ENCODE data around the gene LHFPL6. TPM values are rescaled to one million over a fixed set of nuclear protein-coding genes. Genes with fewer than 3 reads are reported as not detected.

The LHFPL6 gene
- total and polyA plus RNA-seq, 2 experiments from 2014 or later: 7.8 to 9.5 TPM

- no peak overlapping the region for H3K27ac Mint-ChIP-seq
- no peak overlapping the region for H3K4me3 Mint-ChIP-seq
- no peaks in the 10 kb centered on the region for H3K36me3 ChIP-seq (ENCODE audit: insufficient read depth)
- no peaks in the 10 kb centered on the region for H4K20me1 ChIP-seq (replicated peaks; ENCODE audit: insufficient read depth)
- no peak overlapping the region for H3K27ac ChIP-seq (ENCODE audit: low read depth)
- no peak for DNase-seq (ENCODE audit: low spot score)
- H3K4me1 ChIP-seq (ENCODE audit: insufficient read depth): peaks cover 12% of the 10 kb centered on the region
- no peak overlapping the region for H3K4me3 ChIP-seq
- H3K9me3 Mint-ChIP-seq: peaks cover 4% of the 10 kb centered on the region; the same call in 2 of the 3 replicates
- no peaks in the 10 kb centered on the region for H3K27me3 ChIP-seq (ENCODE audit: insufficient read depth)
- H3K4me2 ChIP-seq: no peak overlapping the region
- ATAC-seq: no peak
- no peaks in the 10 kb centered on the region for H3K79me2 ChIP-seq (replicated peaks; ENCODE audit: insufficient read depth)
- no peaks in the 10 kb centered on the region for H3F3A ChIP-seq (replicated peaks; ENCODE audit: low read depth)
- no peak overlapping the region for H2AFZ ChIP-seq
- no peaks in the 10 kb centered on the region; the same call in 2 of the 3 replicates for H3K36me3 Mint-ChIP-seq (ENCODE audit: low read depth)
- peaks cover 5% of the 10 kb centered on the region for H3K27me3 Mint-ChIP-seq (ENCODE audit: insufficient read depth, low read depth, poor library complexity)
- TF ChIP-seq POLR2AphosphoS5 (IDR thresholded peaks at IDR 0.05; ENCODE audit: low read depth): no peak
- no peak for TF ChIP-seq STAT1 (IDR thresholded peaks at IDR 0.05; ENCODE audit: unreplicated experiment)
- no peak for TF ChIP-seq ZNF114 (CRISPR knock-in tag; IDR thresholded peaks at IDR 0.05)
- TF ChIP-seq EZH2 (IDR thresholded peaks at IDR 0.05; ENCODE audit: low read depth, unreplicated experiment): no peak
- no peaks in the 10 kb centered on the region for H3K9me2 ChIP-seq (ENCODE audit: insufficient read depth)
- H3K4me1 Mint-ChIP-seq: peaks cover 17% of the 10 kb centered on the region
These were observed 31.4 kb downstream of the LHFPL6 start for GRCh38 chr13:39571502-39572092.

DNA sequence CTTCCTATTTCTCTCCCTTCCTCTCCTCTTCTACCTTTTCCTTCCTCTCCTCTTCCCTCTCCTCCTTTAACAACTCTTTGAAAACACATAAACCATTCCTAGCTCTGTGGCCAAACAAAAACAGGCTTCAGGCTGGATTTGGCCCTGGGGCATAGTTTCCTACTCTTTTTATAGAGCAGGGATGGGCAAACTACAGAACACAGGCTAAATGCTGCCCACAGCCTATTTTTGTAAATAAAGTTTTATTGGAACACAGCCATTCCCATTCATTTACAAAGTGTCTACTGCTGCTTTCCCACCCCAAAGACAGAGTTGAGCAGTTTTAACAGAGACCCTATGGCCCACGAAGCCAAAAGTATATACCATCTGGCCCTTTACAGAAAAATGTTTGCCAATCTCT is 35.4 kb downstream of the LHFPL6 start:
- Mint-ChIP-seq H3K27ac (peak overlapping the region; percentile 49; the same call in 1 of the 2 replicates), H3K9me3 (peaks cover 4% of the 10 kb centered on the region; the same call in 2 of the 3 replicates), H3K27me3 (ENCODE audit: insufficient read depth, low read depth, poor library complexity) (peaks cover 5% of the 10 kb centered on the region), H3K4me3 (no peak overlapping the region), H3K4me1 (peaks cover 35% of the 10 kb centered on the region), H3K36me3 (ENCODE audit: low read depth) (no peaks in the 10 kb centered on the region; the same call in 2 of the 3 replicates)
- H3K27me3 ChIP-seq (ENCODE audit: insufficient read depth): no peaks in the 10 kb centered on the region
- no peaks in the 10 kb centered on the region for H3F3A ChIP-seq (replicated peaks; ENCODE audit: low read depth)
- no peak overlapping the region for H3K4me3 ChIP-seq
- DNase-seq (ENCODE audit: low spot score): no peak
- peaks cover 27% of the 10 kb centered on the region for H3K4me1 ChIP-seq (ENCODE audit: insufficient read depth)
- H4K20me1 ChIP-seq (replicated peaks; ENCODE audit: insufficient read depth): no peaks in the 10 kb centered on the region
- no peak for ATAC-seq
- no peaks in the 10 kb centered on the region for H3K36me3 ChIP-seq (ENCODE audit: insufficient read depth)
- no peaks in the 10 kb centered on the region for H3K9me2 ChIP-seq (ENCODE audit: insufficient read depth)
- peak overlapping the region; percentile 48; the same call in 1 of the 2 replicates for H2AFZ ChIP-seq
- no peak overlapping the region for H3K27ac ChIP-seq (ENCODE audit: low read depth)
- H3K79me2 ChIP-seq (replicated peaks; ENCODE audit: insufficient read depth): no peaks in the 10 kb centered on the region
- TF ChIP-seq NANOG (IDR thresholded peaks at IDR 0.05; ENCODE audit: borderline replicate concordance) (no peak), JUNB (IDR thresholded peaks at IDR 0.05; ENCODE audit: unreplicated experiment) (no peak), ETS1 (IDR thresholded peaks at IDR 0.05) (no peak), CTCF (conservative IDR thresholded peaks at IDR 0.05; ENCODE audit: low read depth in 2 of 2) (no peak)
- no peak overlapping the region for H3K4me2 ChIP-seq

All from GM23338 (cell line).